ENCODE results near the gene HDGFL3. TPM values are rescaled to one million over a fixed set of nuclear protein-coding genes. Genes with fewer than 3 reads are reported as not detected.
"Not testable (repeated sequence)": the region's sequence is repeated elsewhere in the genome, so short reads cannot be mapped to it uniquely, and the experiment has no call there.

HDGFL3 gene
- total RNA-seq, 1 experiment from 2014 or later: 67.3 TPM

DNA sequence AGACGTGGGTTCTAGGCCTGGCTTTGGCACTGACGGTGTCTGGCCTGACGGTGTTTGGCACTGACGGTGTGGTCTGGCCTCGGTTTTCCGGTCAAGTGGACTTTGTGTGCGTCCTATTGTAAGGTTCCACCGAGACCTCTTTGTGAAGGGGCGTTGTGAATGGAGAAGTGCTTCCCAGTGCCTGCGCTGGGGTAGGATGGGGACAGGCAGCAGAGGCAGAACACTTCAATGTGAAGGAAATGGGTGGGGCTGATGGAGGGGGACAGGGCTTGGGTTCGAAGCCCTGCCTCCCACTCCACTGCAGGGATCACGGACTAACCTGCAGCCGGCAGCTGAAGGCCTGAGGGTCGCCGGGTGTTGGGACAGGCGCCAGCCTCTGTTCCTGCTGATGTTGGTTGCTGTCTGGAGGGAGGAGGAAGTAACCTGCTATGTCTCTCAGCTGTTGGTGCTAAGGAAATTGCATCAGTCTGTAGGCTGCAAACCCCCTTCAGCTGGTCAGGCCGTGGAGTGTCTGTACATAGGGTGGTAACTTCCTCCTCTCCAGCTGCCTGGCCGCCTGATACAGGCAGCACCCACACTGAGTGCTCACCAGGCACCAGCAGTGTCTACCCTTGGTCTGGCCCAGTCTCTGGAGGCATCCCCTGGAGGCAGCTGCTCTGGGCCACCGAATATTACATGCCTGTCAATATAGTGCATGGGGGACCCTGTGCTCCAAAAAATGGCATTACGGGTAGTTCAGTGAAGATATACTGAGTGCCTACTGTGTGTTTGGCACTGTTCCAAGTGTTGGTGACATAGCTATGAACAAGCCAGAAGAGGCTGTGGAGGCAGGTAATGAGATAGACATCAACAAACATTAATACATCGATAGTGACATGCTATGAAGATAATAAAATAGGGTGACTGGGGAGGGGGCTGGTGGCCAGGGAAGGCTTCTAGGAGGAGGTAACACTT lies 99.1 kb downstream of the HDGFL3 start:
- in situ Hi-C loops (cut with HindIII; ENCODE audit: low sequenced_read_pairs): no loop called here
- DNase-seq (ENCODE audit: low spot score): no peak

- in situ Hi-C loops (cut with HindIII; ENCODE audit: low sequenced_read_pairs): no loop called here
- no peak for DNase-seq (ENCODE audit: low spot score)
Measured at GRCh38 chr15:83107841-83108181, 99.8 kb downstream of the HDGFL3 start.

DNA sequence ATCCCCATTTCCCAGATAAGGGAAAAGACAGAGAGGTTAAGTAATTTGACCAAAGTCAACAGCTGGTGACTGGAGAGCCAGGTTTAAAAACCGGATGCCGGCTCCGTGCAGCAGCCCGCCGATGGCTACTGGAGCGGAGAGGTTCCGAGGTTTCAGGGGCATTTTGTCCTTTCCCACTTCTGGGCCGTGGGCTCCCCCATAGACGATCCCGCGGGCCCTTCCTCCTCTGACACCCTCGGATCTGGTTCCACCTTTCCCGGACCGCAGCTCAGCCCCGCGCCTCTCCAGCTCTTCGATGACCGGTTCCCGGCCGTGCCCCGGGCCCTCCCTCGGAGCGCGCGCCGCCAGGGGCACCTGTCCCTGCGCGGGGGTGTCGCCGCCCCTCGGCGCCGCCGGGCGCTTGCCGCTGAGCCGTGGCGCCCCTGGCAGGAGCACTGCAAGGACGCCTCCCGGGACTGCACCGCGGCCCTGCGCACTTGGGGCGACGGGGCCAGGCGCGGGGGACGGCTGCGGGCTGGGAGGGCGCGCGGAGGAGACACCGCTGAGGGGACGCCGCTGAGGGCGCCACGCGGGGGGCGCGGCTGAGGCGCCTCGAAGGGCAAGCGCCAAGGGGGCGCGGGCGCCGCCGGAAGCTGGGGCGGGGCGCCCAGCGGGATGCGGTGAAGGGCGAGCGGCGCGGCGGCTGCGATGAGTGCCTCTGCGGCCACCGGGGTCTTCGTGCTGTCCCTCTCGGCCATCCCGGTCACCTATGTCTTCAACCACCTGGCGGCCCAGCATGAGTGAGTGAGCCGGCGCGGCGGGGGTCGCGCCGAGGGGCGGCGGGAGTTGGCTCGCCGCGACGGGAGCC lies 100.4 kb downstream of the HDGFL3 start, which contains the start of gene TM6SF1:
Gene TM6SF1 (plus strand): TSS at position 652 of the 847 bp plus-strand sequence. CDS start 36 bp downstream, at position 688.
- in situ Hi-C loops (cut with HindIII; ENCODE audit: low sequenced_read_pairs): no loop called here
- DNase-seq (ENCODE audit: low spot score): no peak

- in situ Hi-C loops (cut with HindIII; ENCODE audit: low sequenced_read_pairs): no loop called here
- DNase-seq (ENCODE audit: low spot score): no peak
Measured at GRCh38 chr15:83105440-83105839, 102.2 kb downstream of the HDGFL3 start.

GRCh38 chr15:83104141-83104540 lies 103.5 kb downstream of the HDGFL3 start:
- DNase-seq (ENCODE audit: low spot score): no peak
- in situ Hi-C loops (cut with HindIII; ENCODE audit: low sequenced_read_pairs): no loop called here

DNA sequence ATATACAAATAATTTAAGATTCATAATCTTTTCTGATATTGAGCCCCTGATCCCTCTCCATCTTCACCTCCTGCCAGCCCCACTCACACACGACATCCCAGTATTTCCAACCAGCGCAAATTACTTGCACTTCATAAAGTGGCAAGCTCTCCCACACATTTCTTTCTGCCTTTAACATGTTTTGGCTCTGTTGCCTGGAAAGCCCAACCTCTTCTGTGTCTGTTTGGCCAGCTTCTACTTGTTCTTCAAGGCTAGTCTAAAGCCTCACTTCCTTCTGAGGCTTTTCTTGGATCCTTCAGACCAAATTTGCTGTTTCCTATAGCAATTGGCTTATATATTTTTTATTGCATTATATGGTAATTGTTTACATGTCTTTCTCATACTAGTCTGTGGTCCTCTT lies 105.3 kb downstream of the HDGFL3 start:
- no peak for DNase-seq (ENCODE audit: low spot score)
- in situ Hi-C loops (cut with HindIII; ENCODE audit: low sequenced_read_pairs): no loop called here

- DNase-seq (ENCODE audit: low spot score): no peak
- in situ Hi-C loops (cut with HindIII; ENCODE audit: low sequenced_read_pairs): no loop called here
Measured at GRCh38 chr15:83100097-83100646, 107.5 kb downstream of the HDGFL3 start.

DNA sequence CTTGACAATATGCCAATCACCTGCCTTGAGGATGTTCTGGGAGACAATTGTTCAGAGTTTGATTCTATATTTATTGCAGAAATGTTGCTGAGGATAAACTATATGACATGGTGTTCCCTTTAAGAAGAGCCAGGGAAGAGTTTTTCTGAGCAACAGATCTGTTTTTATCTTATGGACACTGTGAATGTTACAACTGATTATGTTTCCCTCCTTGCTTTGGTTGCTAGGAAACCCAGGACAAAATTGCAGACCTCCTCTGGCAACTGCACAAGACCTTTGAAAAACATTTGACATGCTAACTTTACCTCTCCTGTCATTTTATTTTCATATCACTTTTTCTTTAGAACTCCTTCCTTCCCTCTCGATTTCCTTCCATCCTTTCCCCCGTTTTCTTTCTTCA lies 108.3 kb downstream of the HDGFL3 start:
- no peak for DNase-seq (ENCODE audit: low spot score)
- in situ Hi-C loops (cut with HindIII; ENCODE audit: low sequenced_read_pairs): no loop called here

- DNase-seq (ENCODE audit: low spot score): no peak
- in situ Hi-C loops (cut with HindIII; ENCODE audit: low sequenced_read_pairs): no loop called here
Measured at GRCh38 chr15:83098079-83098478, 109.5 kb downstream of the HDGFL3 start.

DNA sequence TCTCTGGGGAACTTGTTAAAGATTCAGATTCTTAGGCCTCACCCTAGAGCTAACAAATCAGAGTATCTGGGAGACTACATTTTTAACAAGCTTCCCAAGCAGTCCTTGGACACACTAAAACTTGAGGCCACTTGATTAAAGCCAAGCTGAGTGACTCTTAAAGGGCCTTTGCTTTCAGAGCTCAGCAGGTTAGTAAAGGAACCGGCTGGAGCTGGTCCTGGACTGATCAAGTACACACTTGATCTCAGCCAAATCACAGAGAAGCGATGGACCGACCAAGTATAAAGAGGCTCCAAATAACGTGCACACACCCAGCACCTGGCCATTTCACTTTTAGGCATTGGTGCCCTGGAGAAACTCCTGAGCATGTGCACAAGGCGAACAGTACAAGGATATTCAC lies 113.0 kb downstream of the HDGFL3 start:
- in situ Hi-C loops (cut with HindIII; ENCODE audit: low sequenced_read_pairs): loop anchor here (5.0 kb wide), 1 partner anchor 58 kb away; no protein-coding TSS in a partner anchor

DNA sequence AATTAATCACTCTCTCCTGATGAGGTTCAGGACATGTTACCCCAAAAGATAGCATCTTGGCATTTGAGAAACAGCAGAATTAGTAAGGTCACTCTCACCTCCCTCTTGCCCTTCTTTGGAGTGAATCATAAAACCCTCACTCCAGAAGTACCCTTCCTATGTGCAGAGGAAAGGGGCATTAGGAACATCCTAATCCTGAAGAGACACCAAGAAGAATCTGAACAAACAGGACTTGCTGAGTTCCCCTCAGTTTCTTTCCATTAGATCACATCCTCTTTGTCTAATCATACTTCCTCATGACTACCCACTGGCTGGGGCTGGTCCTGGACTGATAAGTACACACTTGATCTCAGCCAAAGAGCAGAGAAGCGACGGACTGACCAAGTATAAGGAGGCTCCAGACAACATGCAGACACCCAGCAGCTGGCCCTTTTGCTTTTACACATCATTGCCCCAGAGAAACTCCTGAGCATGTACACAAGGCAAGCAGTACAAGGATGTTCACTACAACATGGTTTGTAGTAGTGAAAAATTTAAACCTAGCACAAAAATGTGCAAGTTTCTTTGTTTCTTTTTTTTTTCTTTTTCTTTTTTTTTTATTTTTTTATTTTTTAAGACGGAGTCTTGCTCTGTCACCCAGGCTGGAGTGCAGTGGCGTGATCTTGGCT lies 115.2 kb downstream of the HDGFL3 start:
- peak; percentile 8 for DNase-seq (ENCODE audit: low spot score)
- in situ Hi-C loops (cut with HindIII; ENCODE audit: low sequenced_read_pairs): loop anchor here (5.0 kb wide), 1 partner anchor 60 kb away; no protein-coding TSS in a partner anchor

More for the DNA sequence above, 113.0 kb downstream of the HDGFL3 start:
- DNase-seq (ENCODE audit: low spot score): no peak

- in situ Hi-C loops (cut with HindIII; ENCODE audit: low sequenced_read_pairs): loop anchor here (5.0 kb wide), 1 partner anchor 60 kb away; no protein-coding TSS in a partner anchor
- not testable (repeated sequence) for DNase-seq (ENCODE audit: low spot score)
Measured at GRCh38 chr15:83091965-83092308, 115.7 kb downstream of the HDGFL3 start.

- no peak for DNase-seq (ENCODE audit: low spot score)
- in situ Hi-C loops (cut with HindIII; ENCODE audit: low sequenced_read_pairs): loop anchor here (5.0 kb wide), 1 partner anchor 62 kb away; no protein-coding TSS in a partner anchor
Measured at GRCh38 chr15:83090465-83090864, 117.2 kb downstream of the HDGFL3 start.

DNA sequence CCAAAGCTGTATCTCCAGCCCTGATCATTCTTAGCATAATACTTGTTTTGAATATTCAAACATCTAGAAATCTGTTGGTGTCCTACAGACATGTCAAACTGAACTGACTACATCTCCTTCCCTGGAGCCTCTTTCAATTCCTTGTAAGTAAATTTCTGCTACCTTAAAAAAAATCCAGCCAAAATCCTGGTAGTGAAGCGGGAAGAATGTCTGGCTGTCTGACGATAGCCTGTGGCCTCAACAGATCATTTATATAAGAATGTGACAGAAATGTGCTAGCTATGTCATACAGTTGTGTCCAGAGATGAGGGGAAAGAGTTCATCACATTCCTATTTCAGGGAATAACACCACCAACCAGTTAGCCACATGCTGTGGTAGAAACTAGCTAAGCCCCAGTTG lies 118.7 kb downstream of the HDGFL3 start:
- in situ Hi-C loops (cut with HindIII; ENCODE audit: low sequenced_read_pairs): no loop called here
- DNase-seq (ENCODE audit: low spot score): no peak

DNA sequence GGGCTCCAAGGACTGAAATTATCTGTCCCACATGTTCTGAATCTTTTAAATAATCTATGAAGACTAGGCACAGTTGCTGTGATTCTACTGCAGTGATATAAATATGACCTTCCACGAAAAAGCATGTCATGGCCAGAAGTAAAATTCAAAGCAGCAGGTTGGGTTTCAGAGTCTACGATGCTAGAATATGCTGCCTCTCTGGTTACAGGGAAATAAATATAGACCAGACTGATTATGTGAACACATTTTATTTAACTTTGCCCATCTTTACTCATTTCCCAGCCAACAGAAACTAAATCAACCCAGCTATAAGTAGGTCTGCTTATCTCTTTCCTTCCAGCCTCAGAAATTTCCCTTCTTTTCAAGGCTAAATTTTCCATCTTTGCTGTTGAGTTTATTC lies 120.0 kb downstream of the HDGFL3 start:
- DNase-seq (ENCODE audit: low spot score): no peak
- in situ Hi-C loops (cut with HindIII; ENCODE audit: low sequenced_read_pairs): no loop called here

DNA sequence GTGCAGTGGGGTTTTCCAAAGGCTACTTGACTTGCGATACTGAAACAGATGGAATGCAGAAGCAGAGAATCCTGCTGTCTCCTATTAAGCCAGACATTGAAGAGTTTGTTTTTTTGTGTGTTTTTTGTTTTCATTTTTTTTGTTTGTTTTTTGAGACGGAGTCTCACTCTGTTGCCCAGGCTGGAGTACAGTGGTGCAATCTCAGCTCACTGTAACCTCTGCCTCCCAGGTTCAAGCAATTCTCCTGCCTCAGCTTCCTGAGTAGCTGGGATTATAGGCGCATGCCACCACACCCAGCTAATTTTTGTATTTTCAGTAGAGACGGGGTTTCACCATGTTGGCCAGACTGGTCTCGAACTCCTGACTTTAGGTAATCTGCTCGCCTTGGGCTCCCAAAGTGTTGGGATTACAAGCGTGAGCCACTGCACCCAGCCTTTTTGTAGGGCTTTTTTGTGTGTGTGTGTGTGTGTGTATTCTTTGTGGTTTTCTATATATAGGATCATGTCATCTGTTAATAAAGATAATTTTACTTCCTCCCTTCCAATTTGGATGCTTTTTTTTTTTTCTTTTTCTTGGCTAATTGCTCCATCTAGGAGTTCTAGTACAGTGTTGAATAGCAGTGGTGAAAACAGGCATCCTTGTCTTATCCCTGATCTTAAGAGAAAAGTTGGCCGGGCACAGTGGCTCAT lies 121.6 kb downstream of the HDGFL3 start:
- in situ Hi-C loops (cut with HindIII; ENCODE audit: low sequenced_read_pairs); DNase-seq (ENCODE audit: low spot score): not testable (repeated sequence)

DNA sequence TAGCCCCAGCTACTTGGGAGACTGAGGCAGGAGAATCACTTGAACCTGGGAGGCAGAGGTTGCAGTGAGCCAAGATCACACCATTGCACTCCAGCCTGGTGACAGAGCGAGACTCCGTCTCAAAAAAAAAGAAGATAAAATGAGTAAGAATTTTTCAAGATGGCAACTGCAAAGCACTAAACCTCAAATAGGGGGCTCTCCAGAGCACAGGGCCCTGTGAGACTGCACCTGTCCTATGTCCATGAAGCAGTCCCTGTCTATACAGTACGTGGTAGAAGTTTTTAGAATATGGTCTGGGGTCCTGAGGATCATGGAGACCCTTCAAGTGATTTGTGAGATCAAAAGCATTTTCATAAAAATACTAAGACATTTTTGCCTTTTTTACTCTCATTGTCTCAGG lies 122.2 kb downstream of the HDGFL3 start:
- in situ Hi-C loops (cut with HindIII; ENCODE audit: low sequenced_read_pairs): not testable (repeated sequence)

GRCh38 chr15:83082730-83083386 lies 124.8 kb downstream of the HDGFL3 start:
- DNase-seq (ENCODE audit: low spot score): no peak
- in situ Hi-C loops (cut with HindIII; ENCODE audit: low sequenced_read_pairs): no loop called here

More for the DNA sequence above, 122.2 kb downstream of the HDGFL3 start:
- DNase-seq (ENCODE audit: low spot score): not testable (repeated sequence)
